Skeletal muscle cell (primary cell): ENCODE data around the gene ACER3.
"Not testable (repeated sequence)": the region's sequence is repeated elsewhere in the genome, so short reads cannot be mapped to it uniquely, and the experiment has no call there.

Source experiments
- DNase-seq: peaks from one replicate; pipeline ENCODE4 v3.0.0-alpha.2; 2010; ENCODE audit warnings: low read depth
- H3K4me3 ChIP-seq: 2 replicates; pipeline ENCODE4 v1.5.1; 2011; ENCODE audit warnings: low read depth, mild to moderate bottlenecking, control low read depth, low read length, moderate library complexity

The ACER3 gene

DNA sequence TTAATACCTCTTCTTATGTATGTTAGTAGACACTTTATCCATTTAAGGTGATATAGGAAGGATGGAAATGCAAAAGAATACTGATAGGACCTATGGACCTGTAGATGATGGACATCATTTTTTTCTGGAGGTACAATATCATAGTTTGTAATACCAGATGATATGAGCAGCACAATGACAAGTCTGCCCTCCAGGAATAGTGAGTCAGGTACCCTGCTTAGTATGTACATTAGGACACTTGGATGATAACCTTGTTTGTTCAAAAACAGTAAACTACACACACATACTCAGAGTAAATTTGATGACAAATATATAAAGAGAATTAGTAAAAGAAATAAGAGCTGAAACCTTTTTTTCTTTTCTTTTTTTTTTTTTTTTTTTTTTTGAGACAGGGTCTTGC lies 114.8 kb downstream of the ACER3 start:
- no peak overlapping the region for H3K4me3 ChIP-seq
- DNase-seq, result no peak

DNA sequence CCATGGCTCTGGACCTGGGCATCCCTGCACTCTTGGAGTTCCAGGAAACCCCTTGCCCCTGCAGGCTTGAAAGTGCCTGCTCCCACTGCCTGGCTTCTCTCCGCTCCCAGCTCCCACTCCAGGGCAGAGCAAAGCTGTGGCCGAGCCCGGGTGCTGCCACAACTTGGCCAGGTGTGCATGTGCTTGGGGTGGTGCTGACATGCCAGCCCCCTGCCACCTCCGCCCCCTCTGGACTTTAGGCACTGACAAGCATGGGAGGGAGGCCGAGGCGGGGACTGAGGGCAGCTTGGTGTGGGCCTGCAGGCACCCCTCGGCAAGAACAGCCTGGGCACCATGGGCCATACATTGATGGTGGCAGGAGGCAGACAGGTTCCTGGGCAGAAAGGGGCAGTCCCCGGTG lies 117.1 kb downstream of the ACER3 start:
- no peak for DNase-seq
- no peak overlapping the region for H3K4me3 ChIP-seq

- no peak for DNase-seq
- no peak overlapping the region for H3K4me3 ChIP-seq
These were observed 117.5 kb downstream of the ACER3 start for GRCh38 chr11:76978239-76978638.

GRCh38 chr11:76978818-76979217 lies 118.1 kb downstream of the ACER3 start:
- DNase-seq, result no peak
- H3K4me3 ChIP-seq, result no peak overlapping the region

- no peak overlapping the region for H3K4me3 ChIP-seq
- DNase-seq, result no peak
These were observed 119.5 kb downstream of the ACER3 start for GRCh38 chr11:76980196-76980595.

DNA sequence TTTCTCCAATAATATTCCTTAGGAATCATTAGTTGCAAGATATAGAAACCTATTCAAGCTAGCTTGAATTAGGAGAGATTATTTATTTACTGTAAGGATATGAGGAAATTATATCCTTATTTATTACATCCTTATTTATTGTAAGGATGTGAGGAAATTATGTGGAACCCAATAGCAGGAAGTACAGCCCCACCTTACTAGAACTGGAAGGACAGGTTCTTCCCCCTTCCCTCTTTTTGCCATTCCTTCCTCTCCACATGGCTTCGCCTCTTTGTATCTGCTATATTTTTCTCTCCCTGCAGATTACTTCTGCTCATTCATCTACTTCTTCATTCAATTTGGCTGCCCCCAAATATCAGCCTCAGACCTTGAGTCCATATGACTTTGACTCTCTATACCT lies 124.0 kb downstream of the ACER3 start:
- H3K4me3 ChIP-seq, result no peak overlapping the region
- no peak for DNase-seq

DNA sequence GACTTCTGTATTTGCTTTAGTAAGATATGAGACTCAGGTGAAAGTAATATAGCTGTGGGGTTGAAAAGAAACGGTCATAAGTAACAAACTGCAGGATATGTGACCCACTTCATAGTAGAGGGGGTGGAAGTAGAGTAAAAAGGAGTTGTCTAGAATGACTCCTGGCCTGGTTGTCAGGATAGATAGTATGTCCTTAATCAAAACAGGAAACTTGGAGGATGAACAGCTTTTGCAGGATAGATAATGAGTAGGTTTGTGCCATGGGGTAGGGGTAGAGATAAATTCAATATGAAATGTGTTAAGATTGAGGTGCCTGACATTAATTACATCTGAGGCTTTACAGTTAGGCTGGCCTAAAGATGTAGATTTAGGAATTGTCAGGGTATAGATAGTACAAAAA lies 126.5 kb downstream of the ACER3 start:
- no peak overlapping the region for H3K4me3 ChIP-seq
- no peak for DNase-seq

DNA sequence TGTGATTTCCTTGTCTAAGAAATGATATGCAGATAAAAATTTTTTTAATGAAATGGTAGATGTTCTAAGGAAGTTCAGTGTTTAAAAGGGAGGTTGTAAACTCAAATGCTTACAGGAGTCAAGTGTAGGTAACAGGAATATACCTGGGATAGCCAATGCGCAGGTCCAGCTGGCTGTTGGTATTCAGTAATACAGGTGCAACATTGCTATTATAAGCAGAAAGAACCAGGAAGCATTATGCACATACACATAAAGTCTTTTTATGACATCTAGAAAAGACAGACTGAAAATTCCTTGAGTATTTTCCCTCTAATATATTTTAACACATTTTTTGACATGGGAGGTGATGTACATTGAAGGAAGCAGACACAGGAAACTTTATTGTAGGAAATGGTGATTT lies 129.9 kb downstream of the ACER3 start:
- DNase-seq, result no peak
- H3K4me3 ChIP-seq, result no peak overlapping the region

GRCh38 chr11:76995081-76995576 lies 134.4 kb downstream of the ACER3 start:
- H3K4me3 ChIP-seq, result no peak overlapping the region
- DNase-seq, result no peak

DNA sequence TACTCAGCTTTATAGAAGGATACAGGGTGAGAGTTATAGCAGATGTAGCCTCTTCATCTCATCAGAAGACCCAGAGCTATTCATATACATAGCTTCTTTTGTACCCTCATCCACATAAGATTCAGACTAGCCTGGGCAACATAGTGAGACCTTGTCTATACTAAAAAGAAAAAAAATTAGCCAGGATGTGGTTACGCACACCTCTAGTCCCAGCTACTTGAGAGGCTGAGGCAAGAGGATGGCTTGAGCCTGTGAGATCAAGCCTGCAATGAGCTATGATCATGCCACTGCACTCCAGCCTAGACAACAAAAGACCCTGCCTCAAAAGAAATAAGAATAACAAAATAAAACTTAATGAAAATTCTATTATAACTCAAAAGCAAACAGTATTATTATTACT lies 136.8 kb downstream of the ACER3 start:
- DNase-seq, result no peak

DNA sequence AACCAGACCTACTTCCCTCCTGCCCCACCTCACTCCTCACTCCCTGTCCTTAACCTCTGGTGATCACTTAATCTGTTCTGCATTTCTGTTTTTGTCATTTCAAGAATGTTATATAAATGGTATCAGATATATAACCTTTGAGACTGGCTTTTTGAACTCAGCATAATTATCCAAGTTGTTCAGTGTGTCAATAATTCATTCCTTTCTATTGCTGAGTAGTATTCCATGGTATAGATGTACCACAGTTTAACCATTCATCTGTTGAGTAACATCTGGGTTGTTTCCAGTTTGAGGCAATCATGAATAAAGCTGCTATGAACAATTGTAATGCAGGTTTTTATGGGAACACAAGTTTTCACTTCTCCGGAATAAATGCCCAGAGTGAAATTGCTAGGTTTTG lies 138.9 kb downstream of the ACER3 start:
- no peak for DNase-seq
- no peak overlapping the region for H3K4me3 ChIP-seq

More for the DNA sequence above, 136.8 kb downstream of the ACER3 start:
- no peak overlapping the region for H3K4me3 ChIP-seq

GRCh38 chr11:77001613-77002012 lies 140.9 kb downstream of the ACER3 start:
- no peak overlapping the region for H3K4me3 ChIP-seq
- no peak for DNase-seq

DNA sequence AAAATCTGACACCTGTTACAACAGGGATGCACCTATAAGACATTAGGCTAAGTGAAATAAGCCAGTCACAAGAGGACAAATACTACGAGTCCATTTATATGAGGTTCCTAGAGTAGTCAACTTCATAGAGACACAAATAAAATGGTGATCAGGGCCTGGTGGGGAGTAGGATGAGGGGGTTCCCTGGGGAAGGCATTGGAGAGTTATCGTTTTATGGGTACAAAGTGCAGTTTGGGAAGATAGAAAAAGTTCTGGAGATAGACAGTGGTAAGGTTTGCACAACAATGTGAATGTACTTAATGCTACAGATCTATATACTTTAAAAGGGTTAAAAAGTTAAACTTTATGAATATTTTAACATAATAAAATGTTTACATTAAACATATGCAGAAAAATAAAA lies 142.1 kb downstream of the ACER3 start:
- DNase-seq, result no peak
- H3K4me3 ChIP-seq, result no peak overlapping the region

DNA sequence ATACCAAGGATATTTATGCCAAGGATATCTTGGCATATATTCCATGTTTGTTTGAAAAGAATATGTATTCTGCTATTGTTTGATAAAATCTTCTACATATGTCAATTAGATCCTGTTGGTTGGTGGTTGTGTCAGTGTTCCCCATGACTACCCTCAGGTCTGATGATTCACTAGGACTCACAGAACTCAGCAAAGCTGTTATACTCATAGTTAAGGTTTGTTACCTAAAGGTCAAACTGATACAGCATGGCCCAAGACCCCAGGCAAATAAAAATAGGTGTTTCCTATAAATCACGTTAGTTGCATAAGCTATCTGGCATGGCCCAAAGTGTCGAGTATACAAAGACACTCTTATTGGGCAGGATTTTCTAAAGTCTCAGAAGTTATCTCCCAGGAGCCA lies 143.2 kb downstream of the ACER3 start:
- no peak for DNase-seq
- H3K4me3 ChIP-seq, result no peak overlapping the region

DNA sequence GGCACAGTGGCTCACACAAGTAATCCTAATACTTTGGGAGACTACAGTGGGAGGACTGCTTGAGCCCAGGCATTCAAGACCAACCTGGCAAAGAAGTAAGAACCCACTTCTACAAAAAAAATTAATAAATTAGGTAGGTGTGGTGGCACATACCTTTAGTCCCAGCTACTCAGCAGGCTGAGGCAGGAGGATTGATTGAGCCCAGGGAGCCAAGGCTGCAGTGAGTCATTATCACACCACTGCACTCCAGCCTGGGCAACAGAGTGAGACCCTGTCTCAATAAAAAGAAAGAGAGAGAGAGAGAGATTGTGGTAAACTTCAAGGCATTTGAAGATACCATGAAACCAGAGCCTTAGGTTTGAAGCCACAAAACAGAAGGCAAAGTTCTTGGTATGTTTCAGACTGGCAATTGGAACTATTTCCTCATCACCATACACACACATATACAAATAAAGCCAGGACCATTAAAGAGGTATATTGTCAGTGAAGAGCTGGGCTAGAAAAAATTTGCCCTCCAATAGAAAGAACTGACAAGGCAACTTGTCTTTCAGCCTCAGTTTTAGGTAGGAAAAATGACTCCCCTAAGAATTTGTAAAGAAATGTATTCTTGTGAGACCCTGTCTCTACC lies 148.9 kb downstream of the ACER3 start:
- no peak for DNase-seq
- no peak overlapping the region for H3K4me3 ChIP-seq

DNA sequence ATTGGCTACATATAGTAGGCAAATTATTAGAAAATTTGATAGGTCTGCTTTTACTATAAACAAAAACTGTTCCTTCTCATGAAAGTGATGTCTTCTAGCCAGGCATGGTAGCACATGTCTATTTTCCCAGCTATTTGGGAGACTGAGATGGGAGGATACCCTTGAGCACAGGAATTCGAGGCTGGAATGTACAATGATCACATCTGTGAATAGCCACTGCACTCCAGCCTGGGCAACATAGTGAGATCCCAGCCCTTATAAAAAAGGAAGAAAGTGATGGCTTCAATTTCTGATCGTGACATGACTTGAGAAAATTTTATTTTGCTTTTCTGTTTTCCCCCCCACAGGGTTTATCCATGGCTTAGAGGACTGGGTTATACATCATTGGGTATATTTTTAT lies 154.0 kb downstream of the ACER3 start:
- H3K4me3 ChIP-seq, result no peak overlapping the region
- DNase-seq, result no peak

GRCh38 chr11:77018396-77018924 lies 157.7 kb downstream of the ACER3 start:
- H3K4me3 ChIP-seq, DNase-seq: not testable (repeated sequence)

GRCh38 chr11:77019976-77020595 lies 159.4 kb downstream of the ACER3 start:
- no peak for DNase-seq
- no peak overlapping the region for H3K4me3 ChIP-seq

GRCh38 chr11:77020734-77021133 lies 160.0 kb downstream of the ACER3 start:
- H3K4me3 ChIP-seq, result no peak overlapping the region
- DNase-seq, result no peak

DNA sequence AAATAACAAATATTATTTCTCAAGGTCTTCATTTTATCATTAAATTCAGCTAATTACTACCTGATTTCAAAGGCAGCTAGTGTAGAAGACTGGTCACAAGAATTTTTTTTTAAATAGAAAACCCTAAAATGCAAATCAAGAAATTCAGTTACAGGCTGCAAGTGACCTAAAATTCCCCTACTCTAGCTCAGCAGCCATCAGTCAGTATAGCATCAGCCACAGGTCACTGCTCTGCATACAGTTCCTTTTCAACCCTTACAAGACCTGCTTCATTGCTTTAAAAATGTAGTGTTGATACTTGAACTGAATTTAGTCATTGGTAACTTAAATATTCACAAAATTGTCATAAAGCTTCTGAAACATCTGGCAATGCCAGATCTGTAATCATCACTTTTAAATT lies 164.0 kb downstream of the ACER3 start:
- DNase-seq, result no peak
- H3K4me3 ChIP-seq, result no peak overlapping the region

DNA sequence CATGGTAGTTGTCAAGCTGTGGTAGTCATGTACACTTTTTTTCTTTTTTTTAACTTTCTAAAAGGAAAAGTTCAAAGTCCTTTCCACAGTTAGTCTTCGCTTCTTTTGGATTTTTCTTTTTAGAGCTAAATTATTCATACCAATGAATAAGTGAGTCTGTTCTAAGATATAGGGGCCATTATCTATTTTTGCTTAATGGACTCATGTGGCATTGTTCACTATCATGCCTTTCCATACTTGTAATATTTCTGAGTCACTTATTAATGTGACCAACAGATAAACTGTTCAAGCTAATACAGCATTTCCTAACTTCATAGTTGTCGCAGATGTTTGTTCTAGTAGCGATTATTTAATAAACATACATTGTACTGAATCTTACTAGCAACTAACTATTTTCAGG lies 165.5 kb downstream of the ACER3 start:
- no peak overlapping the region for H3K4me3 ChIP-seq
- DNase-seq, result no peak
